ENCODE results near the gene RNF5.
"Not testable (repeated sequence)": the region's sequence is repeated elsewhere in the genome, so short reads cannot be mapped to it uniquely, and the experiment has no call there.

The RNF5 gene

DNA sequence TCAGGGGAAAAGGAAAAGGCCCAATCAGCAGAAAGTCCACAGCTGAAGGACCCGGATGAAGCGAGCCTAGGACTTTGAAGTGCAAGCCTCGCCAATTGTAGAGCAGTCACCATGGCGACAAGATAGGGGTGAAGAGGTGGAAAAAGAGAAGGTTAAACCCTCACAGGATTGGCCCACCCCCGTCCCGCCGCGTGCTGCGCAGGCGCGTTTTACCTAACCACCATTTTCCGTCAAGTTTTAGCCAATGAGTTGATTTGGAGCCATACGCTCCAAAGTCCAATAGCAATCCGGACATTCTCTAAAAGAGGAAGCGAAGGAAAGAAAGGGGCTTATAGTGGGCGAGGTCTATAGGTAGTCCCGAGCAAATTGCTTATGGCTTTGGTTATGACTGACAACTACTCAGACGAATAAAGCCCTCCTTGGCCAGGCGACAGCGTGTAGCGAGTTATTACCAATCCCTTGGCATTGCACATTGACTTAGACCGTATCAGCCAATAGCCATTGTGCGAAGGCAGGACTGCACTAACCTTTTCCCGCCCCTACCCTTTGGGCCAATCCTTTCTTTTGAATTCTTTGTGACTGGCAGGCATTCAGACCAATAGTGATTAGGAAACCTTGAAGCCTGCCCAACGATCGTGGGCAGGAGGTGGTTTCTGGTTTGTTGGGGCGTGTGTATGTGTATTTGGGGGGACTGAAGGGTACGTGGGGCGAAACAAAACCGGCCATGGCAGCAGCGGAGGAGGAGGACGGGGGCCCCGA is at the start of gene RNF5:
Gene RNF5, plus strand, starts transcription at position 618 of the 759 bp plus-strand sequence. Its CDS starts 107 bp downstream, at position 725.
- DNase-seq (ENCODE audit: low read depth in 2 of 2), result peak; percentile 100

- no peak for DNase-seq (ENCODE audit: low read depth in 2 of 2)
Measured at GRCh38 chr6:32128751-32129296, 49.4 kb upstream of the RNF5 start.

GRCh38 chr6:32129297-32130088 is 48.7 kb upstream of the RNF5 start:
- no peak for DNase-seq (ENCODE audit: low read depth in 2 of 2)

DNA sequence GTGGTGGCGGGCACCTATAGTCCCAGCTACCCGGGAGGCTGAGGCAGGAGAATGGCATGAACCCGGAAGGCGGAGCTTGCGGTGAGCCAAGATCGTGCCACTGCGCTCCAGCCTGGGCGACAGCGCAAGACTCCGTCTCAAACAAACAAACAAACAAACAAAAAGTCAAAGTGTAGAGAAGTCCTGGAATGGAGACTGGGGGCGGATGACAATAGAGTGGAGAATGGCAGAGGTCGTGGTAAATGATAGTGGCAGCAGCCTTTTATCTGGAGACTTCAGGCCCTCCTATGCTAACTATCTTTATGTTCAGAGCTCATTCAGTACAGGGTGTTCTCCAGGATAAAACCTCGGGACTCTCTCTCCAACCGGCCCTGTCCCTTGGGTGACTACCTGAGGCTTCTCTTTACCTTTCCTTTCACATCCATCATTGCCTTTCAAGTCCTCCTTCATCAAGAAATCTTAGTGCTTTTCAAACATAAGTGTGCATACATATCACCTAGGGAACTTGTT is 46.7 kb upstream of the RNF5 start:
- no peak for DNase-seq (ENCODE audit: low read depth in 2 of 2)

GRCh38 chr6:32132110-32132509 is 46.1 kb upstream of the RNF5 start:
- no peak for DNase-seq (ENCODE audit: low read depth in 2 of 2)

- DNase-seq (ENCODE audit: low read depth in 2 of 2), result peak in 1 of 2 experiments; percentile 17
Measured at GRCh38 chr6:32133786-32134185, 44.4 kb upstream of the RNF5 start.

GRCh38 chr6:32137454-32137853 is 40.8 kb upstream of the RNF5 start:
- DNase-seq (ENCODE audit: low read depth in 2 of 2), result no peak

DNA sequence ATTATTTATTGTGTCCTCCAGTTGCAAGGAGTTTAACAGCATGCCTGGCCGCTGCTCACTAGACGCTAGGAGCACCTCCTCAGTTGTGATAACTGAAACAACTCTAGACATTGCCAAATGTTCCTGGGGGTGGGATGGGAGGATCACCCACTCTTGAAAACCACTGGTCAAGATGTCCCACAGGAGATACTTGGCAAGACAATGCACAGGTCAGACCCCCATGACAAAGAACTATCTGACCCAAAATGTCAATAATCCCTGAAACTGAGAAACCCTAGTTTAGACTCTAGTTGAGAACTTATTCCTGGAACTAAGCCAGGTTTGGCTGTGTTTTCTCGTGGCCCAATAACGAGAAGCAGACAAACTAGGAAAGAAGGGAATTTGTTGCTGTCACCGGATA is 38.6 kb upstream of the RNF5 start:
- DNase-seq (ENCODE audit: low read depth in 2 of 2), result no peak

GRCh38 chr6:32140420-32141046 is 37.7 kb upstream of the RNF5 start:
- DNase-seq (ENCODE audit: low read depth in 2 of 2), result no peak

DNA sequence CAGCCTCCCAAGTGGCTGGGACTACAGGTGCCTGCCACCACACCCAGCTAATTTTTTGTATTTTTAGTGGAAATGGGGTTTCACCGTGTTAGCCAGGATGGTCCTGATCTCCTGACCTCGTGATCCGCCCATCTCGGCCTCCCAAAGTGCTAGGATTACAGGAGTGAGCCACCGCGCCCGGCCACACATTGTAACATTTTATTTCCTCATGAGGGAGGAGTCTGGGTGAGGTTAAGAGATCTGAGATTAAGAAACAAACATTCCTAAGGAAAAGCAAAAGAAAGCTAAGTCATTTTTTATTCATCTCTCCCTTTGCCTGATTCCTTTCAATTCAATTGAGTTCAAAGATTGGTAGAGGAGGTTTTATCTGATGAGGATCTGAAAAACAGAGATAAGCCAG is 34.0 kb upstream of the RNF5 start:
- not testable (repeated sequence) for DNase-seq (ENCODE audit: low read depth in 2 of 2)

DNA sequence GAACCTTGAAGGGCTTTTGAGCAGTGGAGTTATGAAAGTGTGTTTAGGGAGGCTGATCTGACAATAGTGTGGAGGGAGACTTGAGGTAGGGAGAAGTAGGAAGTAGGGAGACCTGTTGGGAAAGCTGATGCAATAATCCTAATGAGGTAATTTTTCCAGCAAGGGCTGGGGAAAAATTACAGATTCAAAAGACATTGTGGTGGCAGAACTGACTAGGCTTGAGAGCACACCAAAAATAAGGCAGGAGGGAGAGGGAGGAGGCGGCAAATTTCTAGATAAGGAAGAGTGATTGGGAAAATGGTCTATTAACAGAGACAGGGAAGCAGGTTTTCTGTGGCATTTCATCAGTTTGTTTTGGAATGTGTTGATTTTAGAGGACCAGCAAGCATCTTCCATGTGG is 31.9 kb upstream of the RNF5 start:
- no peak for DNase-seq (ENCODE audit: low read depth in 2 of 2)

DNA sequence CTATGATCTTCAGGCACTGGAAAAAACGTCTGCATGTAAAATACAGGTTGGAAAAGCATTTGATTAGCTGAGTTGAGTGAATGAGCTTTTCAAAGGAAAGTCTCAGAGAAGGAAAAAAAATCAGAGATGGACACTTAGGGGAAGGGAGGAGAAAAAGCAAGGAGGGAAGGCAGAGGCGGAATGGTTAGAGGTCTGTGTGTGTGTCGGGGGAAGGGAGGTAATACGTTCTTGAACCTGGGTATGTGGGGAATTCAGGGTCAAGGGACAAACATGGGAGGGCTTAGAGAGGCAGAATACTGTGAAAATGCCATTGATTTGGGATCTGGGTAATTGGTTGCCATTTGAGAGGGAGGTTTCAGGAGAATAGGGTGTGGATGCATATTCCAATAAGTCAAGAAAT is 31.5 kb upstream of the RNF5 start:
- DNase-seq (ENCODE audit: low read depth in 2 of 2), result no peak

GRCh38 chr6:32147401-32148132 is 30.6 kb upstream of the RNF5 start:
- no peak for DNase-seq (ENCODE audit: low read depth in 2 of 2)

DNA sequence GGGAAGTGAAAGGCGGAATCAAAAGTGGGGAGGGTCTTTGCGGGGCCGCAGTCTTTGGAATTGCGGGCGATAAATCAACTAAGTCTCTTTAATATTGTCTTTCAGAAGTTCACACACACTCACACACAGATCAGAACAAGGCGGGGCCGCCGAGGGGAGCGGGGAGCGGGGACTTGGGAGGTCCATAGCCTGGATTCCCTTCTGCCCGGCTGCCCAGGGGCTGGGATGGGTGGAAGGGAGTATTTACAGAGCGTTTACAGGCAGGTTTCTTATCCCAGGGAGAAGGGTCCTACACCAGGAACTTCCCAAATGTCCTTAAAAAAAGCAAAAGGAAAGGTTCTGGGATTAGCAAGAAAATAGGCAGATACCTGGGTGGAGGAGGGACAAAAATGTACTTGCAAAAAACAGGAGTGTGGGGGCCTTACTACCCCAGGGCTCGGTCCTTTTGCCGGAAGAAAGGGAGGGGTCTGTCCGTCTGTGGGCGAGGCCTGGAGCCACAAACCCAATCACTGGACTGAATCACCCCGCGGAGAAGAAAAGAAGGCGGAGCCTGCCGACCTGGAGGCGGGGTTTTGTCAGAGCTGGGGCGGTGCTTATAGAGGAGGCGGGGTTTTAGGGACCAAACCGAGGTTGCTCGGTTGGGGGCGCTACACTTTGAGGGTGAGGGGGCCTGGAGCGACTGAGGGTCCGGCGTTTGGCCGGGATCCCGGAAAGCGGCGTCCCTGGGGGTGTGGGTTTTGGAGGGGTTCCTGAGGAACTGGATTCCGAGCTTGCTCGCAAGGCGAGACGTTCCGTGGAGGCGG is 29.7 kb upstream of the RNF5 start:
- no peak for DNase-seq (ENCODE audit: low read depth in 2 of 2)

GRCh38 chr6:32149092-32149755 is 29.0 kb upstream of the RNF5 start:
- no peak for DNase-seq (ENCODE audit: low read depth in 2 of 2)

- DNase-seq (ENCODE audit: low read depth in 2 of 2), result no peak
Measured at GRCh38 chr6:32149932-32150870, 28.0 kb upstream of the RNF5 start.

GRCh38 chr6:32151181-32151862 is 26.9 kb upstream of the RNF5 start:
- no peak for DNase-seq (ENCODE audit: low read depth in 2 of 2)
